Measurements from ENCODE around the gene TBR1.

TBR1 gene

DNA sequence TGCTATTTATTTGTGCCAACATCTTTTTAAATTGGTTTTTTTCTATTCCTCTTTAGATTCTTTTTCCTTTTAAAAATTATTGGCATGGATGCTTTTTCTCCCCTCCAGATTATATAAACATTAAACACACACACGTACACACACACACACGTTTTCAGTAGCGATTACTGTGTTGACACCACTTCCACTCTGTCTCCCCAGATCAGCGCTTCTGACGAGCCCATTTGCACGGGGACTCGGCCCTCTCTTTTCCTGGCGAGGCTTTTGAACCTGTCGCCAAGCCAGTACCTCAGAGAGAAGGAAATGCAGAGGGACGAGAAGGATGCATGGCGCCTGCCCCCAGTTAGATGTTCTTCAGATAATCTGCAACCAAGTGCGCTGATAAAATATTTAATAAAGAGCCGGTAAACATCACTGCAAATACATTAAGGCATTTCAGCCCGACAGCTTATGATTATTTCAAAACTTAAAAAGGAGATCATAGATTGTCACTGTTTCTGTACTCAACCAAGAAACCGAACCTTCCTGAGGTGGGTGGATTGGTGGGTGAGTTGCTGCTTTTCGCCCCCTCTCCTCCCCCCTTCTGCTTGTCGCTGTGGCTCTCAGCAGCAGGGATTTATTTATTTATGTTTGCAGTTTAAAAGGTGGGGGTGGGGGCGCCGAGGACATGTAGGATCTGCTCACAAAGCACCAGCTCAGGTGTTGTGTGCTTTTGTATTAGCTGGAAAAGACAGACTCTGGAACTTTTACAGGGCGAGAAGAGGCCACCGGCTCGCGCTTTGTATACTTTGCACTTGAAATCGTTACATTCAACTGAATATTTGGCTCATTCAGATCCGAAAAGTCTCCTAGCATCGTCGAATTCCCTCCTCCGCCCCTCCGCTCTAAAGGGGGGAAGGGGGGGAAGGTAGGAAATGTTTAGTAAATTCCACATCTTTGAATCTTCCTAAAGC lies 787 bp upstream of the TBR1 start:
- DNase-seq: no peak

DNA sequence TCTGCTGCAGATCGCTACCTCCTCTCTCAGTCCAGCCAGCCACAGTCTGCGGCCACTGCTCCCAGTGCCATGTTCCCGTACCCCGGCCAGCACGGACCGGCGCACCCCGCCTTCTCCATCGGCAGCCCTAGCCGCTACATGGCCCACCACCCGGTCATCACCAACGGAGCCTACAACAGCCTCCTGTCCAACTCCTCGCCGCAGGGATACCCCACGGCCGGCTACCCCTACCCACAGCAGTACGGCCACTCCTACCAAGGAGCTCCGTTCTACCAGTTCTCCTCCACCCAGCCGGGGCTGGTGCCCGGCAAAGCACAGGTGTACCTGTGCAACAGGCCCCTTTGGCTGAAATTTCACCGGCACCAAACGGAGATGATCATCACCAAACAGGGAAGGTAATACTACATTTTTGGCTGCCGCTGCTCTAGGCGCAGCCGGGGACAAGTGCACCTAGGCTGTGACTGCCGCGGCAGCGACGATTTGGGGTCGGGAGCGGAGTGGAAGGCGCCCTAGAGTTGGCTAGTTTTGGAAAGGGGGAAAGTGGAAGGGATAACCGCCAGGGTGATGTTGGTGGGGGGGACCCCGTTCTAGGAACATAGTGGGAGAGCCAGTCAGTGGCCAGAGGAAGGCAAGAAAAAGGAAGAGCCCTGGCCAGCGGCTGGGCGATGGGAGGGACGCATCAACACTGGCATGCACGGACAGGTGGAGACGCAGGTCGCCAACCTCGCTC lies 776 bp downstream of the TBR1 start:
- no peak for DNase-seq

DNA sequence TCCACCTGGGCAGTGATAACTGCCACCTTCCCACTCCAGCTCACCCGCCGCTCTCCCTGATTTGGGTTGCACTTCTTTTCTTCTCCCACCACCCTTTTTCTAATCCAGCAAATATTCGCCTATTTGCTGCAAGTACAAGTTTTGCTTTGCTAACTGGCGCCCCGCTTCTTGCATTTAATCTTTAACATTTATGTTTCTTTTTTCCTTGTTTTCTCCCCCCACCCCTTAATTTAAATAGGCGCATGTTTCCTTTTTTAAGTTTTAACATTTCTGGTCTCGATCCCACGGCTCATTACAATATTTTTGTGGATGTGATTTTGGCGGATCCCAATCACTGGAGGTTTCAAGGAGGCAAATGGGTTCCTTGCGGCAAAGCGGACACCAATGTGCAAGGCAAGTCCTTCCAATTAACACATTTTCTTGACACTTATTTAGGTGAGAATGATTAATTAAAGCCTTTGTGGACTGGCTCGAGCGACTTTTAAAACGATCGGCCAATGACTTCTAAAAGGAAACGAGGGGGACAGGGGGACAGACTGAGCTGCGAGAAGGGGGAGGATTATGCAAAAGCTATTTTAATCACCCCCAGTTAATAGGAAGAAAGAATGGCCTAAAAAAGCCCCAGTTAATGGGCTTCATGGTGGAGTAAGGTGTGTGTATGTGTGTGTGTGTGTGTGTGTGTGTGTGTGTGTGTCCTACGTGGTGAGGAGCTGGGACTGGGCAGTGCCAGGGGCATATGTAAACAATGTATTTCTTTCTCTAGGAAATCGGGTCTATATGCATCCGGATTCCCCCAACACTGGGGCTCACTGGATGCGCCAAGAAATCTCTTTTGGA lies 1.6 kb downstream of the TBR1 start:
- DNase-seq: no peak

DNA sequence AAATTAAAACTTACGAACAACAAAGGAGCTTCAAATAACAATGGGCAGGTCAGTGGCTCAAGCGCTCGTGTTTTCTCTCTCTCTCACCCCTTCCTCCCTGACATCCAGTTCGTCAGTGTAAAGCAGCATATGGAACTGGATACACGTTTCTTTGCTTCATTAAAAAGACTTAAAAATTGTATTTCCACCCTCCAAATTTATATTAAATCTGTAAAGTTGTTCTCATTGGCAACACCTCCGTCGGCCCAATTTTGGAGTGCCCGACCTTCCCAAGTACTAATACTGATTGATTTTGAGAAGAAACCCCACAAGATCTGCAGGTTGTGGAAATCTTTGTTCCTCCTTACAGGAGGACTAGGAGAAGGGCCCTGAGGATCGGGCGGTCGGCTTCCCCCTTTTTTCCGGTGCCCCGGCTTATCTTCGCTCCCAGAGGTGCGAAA lies 2.2 kb downstream of the TBR1 start:
- no peak for DNase-seq

DNA sequence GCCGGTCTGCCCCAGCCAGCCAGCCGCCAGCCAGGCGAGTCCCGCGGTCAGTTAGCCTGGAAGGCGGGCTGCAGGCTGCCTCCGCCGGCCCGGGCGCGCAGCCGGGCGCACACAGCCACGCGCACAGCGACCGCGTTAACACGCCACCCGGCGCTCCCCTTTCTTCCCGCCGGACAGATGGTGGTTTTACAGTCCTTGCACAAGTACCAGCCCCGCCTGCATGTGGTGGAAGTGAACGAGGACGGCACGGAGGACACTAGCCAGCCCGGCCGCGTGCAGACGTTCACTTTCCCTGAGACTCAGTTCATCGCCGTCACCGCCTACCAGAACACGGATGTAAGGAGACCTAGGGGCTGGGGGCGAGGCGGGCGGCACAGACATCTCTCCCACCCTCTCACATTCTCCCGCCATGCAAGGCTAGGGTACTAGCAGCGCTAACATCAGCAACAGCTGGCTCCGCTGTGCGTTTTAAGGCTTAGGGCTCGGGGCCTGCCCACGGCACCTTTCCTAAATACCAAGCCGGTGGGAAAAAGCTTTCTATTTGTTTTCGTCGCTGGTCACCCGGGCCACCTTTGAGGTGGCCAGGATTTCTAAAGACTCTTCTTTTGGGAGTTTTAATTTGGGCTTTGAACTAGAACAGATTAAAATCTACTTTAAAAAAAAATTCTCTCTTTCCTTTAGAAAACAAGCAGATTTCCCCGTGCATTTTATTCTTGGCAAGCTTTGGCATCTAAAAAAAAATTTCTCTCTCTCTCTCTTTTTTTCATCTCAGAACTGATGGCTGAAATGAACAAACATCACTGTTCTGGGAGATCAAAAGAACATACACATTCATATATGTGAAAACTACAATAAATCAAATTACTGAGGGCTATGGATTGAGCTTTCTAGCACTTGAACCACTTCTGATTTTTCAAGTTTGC lies 2.9 kb downstream of the TBR1 start:
- no peak for DNase-seq

DNA sequence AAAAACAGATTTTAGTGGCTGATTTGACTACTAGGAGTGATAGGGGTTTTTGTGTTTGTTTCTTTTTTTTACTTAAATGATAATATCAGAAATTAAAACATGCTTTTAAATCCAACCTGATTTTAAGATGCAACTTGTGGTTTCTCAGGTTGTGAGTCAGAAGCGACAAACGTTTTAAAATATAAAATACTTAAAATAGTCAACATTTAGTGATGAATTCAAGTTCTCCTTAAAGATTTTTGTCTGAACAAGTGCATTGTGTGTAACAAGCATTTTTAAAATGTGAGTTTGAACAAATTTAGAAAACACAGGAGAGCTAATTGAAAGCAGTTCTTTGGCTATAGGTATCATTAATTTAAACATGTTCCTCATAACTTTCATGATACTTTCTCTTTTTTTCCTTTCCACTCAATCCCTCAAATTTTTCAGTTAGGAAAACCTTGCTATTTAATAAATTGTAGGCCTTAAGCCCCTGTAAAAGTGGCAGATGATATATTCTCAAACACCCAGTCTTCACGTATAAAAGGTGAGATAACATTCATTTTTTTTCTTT lies 3.6 kb downstream of the TBR1 start:
- DNase-seq: no peak

DNA sequence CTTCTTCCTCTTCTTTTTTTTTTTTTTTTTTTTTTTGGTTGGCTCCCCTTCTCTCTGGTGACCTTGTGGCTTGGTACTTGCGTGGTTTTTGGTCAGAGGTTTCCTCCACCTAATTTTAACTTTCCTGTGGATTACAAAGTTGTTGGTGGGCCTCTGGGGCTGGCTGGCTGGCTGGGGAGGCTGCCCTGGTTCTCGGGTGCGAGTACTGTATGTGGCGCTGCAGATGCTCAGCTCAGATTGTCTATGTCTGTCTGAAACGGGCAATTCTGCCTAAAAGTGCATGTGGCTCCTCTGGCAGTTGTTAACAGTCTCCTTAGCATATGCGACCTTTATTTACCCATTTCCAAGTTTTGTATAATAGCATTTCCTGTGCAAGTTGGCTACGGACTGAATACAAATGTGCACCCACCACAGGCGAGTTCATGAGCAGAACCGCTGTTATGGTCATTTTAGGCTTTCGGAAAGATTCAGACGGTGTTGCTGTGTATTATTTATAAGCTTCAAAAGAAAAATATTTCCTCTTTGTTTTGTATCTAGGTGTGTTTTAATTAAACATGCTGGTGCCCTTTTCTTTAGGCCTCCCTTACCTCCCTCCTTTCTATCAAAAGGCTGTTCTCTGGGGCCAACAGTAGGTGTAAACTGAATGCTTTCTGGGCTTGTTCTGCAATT lies 4.4 kb downstream of the TBR1 start:
- no peak for DNase-seq

DNA sequence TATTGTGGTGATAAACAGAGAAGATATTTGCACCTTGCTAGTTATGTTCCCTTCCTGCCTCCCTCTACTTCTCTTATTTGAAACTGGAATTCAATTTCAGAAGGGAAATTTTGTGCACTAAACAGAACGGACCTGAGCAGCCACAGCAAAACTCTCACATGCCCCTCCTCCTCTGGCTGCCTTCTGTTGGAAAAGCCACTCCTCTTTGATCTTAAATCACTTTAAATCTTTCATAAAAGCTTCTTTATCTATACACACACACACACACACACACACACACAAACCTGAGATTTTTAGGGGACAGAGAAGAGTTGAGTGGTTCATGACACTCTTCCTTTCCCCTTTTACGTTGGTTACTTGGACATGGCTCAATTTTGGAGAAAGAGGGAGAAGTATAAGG lies 5.6 kb downstream of the TBR1 start:
- DNase-seq: no peak

DNA sequence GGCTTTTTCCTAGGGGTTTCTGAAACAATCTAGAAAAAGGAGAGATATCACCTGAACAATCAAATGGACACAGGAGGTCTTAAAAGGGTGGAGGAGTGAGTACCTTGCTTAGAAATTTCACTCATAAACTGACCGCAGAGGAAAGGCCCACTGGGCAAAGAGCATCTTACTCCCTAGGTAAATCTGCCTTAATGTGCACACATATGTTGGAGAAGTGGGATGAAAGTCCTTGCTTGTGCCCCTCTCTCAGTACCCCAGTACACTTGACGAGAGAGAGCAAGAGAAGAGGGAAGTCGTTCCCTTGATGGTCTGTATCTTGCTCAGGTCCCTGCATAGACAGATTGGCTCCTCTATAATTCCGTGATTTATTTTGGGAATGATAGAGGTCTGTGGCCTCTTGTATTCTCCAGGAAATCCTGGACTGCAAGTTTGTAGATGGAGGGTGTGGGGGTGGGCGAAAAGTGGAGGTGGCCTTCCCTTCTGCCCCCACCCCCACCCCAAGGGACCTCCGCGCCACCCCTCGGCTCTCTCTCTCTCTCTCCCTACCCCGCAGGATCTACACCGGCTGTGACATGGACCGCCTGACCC lies 6.8 kb downstream of the TBR1 start:
- no peak for DNase-seq

DNA sequence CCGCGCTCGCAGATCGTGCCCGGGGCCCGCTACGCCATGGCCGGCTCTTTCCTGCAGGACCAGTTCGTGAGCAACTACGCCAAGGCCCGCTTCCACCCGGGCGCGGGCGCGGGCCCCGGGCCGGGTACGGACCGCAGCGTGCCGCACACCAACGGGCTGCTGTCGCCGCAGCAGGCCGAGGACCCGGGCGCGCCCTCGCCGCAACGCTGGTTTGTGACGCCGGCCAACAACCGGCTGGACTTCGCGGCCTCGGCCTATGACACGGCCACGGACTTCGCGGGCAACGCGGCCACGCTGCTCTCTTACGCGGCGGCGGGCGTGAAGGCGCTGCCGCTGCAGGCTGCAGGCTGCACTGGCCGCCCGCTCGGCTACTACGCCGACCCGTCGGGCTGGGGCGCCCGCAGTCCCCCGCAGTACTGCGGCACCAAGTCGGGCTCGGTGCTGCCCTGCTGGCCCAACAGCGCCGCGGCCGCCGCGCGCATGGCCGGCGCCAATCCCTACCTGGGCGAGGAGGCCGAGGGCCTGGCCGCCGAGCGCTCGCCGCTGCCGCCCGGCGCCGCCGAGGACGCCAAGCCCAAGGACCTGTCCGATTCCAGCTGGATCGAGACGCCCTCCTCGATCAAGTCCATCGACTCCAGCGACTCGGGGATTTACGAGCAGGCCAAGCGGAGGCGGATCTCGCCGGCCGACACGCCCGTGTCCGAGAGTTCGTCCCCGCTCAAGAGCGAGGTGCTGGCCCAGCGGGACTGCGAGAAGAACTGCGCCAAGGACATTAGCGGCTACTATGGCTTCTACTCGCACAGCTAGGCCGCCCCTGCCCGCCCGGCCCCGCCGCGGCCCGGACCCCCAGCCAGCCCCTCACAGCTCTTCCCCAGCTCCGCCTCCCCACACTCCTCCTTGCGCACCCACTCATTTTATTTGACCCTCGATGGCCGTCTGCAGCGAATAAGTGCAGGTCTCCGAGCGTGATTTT lies 7.6 kb downstream of the TBR1 start:
- no peak for DNase-seq

DNA sequence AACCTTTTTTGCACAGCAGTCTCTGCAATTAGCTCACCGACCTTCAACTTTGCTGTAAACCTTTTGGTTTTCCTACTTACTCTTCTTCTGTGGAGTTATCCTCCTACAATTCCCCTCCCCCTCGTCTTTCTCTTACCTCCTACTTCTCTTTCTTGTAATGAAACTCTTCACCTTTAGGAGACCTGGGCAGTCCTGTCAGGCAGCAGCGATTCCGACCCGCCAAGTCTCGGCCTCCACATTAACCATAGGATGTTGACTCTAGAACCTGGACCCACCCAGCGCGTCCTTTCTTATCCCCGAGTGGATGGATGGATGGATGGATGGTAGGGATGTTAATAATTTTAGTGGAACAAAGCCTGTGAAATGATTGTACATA lies 8.3 kb downstream of the TBR1 start:
- DNase-seq: no peak

DNA sequence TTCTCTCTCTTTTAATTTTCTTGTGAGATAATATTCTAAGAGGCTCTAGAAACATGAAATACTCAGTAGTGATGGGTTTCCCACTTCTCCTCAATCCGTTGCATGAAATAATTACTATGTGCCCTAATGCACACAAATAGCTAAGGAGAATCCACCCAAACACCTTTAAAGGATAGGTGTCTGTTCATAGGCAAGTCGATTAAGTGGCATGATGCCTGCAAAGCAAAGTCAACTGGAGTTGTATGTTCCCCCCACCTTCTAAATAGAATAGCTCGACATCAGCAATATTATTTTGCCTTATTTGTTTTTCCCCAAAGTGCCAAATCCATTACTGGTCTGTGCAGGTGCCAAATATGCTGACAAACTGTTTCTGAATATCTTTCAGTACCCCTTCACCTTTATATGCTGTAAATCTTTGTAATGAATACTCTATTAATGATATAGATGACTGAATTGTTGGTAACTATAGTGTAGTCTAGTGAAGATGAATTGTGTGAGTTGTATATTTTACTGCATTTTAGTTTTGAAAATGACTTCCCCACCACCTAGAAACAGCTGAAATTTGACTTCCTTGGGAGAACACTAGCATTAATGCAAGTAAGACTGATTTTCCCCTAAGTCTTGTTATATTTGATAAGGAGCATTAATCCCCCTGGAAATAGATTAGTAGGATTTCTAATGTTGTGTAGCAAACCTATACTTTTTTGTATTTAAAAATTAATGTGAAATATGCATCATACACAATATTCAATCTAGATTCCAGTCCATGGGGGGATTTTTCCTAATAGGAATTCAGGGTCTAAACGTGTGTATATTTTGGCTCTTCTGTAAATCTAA lies 9.0 kb downstream of the TBR1 start:
- no peak for DNase-seq

DNA sequence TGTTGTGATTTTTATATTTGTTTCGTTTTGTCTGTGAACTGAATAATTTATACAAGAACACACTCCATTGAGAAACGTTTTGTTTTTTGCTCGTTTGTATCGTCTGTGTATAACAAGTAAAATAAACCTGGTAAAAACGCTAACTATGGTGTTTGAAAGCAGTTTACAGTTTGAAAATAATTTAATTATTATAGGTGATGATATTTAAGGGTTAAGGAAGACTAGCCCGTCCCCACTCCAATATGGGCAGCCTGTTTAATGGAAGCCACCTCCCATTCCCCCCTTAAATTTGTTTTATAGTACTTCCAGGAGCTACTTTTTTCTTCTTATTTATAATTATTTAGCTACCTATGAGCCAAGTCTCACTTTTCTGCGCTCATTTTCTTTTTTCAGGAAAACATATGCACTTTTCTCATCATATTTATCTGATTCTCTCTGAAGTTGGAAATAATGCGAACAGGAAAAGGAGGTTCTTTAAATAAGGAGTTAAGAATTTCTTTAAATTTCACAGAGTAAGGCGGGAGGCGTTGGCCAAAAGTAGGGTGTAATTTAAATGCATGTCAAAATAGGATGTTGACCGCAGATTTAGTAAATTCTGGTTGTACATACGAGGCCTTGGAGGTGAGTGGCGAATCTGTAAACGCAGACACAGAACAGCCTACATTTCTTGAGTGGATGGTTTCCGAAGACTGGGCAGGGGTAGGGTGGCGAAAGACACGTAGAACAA lies 9.8 kb downstream of the TBR1 start:
- no peak for DNase-seq

DNA sequence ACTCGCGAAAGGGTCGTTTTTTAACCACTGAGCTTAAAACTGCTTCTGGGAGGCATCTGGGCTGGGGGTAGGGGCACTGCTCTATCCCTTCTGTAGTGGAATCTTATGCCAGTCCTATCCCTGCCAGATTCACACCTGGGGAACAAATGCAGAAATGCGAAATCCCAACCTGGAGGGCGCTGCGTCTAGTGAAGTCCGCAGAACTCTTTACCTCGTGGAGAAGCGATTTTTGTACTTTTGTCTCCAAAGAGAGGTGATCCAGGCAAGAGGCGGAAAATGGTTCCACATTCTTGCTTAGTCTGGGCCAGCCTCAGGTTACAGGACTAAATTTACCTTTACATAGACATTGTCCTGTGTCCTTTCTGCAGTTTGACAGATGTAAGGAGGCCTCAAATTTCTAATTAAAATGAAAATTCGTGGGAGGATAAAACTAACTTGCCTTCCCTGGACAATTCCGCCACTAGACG lies 10.4 kb downstream of the TBR1 start:
- DNase-seq: no peak

DNA sequence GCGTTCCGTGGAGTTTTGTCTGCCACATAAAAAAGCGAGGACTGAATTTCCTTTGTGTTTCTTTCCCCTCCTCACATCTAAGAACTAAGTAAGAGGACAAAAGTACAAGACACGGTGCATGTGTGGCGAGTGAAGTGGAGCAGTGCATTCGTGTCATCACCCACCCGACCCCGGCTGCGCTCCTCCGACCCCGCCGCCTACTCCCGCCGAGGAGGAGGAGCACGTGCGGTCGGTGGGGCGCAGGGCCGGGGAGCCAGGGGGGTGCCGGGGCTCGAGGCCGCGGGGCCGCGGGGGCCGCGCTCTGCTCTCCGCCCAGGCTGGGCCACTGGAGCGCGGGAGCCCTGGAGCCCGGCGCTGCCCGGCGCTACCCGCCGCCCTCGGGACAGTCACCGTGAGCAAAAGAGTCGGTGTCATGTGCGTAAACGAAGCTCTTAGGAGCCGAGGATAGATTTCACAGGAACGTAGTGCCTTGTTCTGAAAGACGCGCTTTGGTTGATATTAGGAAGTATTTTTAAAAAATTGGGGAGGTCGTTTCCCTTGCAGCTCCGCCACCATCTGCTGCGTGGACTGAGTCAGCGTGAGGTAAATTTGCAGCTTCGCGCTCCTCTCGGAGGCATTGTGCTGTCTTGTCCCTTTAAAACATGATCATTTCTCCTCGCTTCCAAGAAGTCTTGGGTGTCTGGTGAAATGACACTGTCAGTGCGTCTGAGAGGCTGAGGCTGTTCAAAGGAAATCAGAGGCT lies 11.0 kb downstream of the TBR1 start:
- no peak for DNase-seq

DNA sequence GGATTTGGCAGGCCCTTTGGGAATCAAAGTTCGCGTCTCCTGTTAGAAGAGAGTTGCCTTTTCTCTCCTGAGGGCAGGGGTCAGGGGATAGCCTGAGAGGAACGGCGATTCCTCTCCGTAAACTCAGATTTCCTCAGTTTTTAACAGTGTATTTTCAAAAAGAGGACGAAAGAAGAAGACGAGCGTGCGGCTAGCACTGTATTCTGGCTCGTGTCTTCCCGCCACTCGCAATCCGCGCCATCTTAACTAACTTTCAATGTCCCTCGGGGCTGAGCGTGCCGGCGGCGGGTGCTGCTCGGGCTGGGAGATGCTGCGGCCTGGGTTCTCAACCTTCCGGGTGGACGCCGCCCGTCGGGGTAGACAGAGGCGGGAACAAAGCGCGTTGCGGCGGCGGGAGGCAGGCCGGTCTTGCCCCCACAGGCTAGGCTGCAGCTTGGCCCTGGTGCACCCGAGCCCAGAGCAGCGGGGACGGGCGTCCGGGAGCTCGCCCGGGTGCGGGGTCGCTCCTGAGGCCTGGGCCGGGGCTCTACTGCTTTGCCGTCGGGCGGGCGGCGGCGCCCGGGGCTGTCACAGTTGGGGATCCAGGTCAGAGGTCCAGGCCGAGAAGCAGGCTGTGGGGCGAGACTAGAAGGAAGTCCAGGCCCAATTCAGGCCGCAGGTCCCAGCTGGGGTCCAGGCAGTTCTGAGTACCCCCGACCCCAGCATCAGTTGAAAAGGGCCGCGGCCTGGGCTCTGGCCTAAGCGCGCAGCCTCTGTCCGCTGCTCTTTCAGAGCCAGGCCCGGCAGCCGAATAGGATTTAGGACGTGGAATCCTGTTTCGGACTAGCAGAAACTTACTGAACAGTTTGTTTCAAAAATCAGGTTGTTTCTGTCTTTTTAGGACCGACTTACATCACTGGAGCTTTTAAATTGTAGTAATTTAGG lies 11.8 kb downstream of the TBR1 start:
- DNase-seq: no peak
